AG09309 (cell line): ENCODE data around the gene EYS.

Source experiments
- DNase-seq: peaks from one replicate; pipeline ENCODE4 v3.0.0-alpha.2; 2010; ENCODE audit warnings: low read depth
- H3K4me3 ChIP-seq: 2 replicates; pipeline ENCODE4 v1.5.1; 2011; ENCODE audit warnings: mild to moderate bottlenecking, low read depth, low read length, moderate library complexity; ENCODE audit not compliant: control insufficient read depth
- TF ChIP-seq, protein P1 (sequence below): IDR thresholded peaks from 2 replicates; pipeline ENCODE4 v1.5.1; 2011; ENCODE audit warnings: mild to moderate bottlenecking, low read depth, low read length, inconsistent platforms; ENCODE audit not compliant: insufficient read depth, control insufficient read depth; ENCODE audit errors: missing control alignments

EYS gene

GRCh38 chr6:64930681-64931080 lies 776.3 kb downstream of the EYS start:
- no peak overlapping the region for H3K4me3 ChIP-seq
- DNase-seq, result no peak
- TF ChIP-seq, protein P1, sequence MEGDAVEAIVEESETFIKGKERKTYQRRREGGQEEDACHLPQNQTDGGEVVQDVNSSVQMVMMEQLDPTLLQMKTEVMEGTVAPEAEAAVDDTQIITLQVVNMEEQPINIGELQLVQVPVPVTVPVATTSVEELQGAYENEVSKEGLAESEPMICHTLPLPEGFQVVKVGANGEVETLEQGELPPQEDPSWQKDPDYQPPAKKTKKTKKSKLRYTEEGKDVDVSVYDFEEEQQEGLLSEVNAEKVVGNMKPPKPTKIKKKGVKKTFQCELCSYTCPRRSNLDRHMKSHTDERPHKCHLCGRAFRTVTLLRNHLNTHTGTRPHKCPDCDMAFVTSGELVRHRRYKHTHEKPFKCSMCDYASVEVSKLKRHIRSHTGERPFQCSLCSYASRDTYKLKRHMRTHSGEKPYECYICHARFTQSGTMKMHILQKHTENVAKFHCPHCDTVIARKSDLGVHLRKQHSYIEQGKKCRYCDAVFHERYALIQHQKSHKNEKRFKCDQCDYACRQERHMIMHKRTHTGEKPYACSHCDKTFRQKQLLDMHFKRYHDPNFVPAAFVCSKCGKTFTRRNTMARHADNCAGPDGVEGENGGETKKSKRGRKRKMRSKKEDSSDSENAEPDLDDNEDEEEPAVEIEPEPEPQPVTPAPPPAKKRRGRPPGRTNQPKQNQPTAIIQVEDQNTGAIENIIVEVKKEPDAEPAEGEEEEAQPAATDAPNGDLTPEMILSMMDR, result no peak

GRCh38 chr6:64926051-64926450 lies 781.0 kb downstream of the EYS start:
- DNase-seq, result no peak
- no peak overlapping the region for H3K4me3 ChIP-seq
- TF ChIP-seq, protein P1, result no peak

DNA sequence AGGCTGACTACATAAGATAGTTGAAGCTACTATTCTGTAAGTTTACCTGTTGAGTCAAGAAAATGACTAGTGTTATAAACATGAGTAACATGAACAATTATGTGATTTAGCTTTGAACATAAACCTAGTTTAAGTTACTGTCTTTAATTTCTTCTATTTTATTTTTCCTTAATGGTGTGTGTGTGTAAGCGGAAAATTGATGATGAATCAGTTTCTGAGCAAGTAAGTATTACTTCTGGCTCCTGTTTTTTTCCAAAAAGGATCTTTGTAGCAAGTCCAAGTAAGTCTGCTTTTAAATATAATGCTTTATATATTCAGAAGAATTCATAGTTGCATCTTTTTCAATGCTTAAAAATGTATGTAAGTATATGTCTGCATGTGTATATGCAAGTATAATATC lies 786.8 kb downstream of the EYS start:
- no peak overlapping the region for H3K4me3 ChIP-seq
- TF ChIP-seq, protein P1, result no peak
- no peak for DNase-seq

DNA sequence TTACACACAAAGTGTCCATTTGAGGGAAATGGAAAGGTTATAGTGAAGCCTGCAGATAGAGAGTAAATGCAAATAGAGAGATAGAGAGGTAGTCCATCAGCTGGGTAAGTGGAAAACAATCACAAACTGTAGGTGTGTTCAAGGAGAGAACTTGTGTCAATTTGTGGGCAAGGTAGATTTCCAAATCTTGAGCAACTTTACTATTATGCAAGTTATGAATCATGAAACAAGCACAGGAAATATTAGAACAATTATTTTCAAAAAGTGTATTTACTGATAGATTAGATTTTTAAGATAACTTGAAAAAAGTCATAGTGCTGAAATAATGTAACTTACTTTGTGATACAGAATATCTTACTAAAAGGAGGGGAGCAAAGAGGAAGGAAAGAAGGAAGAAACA lies 792.9 kb downstream of the EYS start:
- TF ChIP-seq, protein P1, result no peak
- DNase-seq, result no peak
- no peak overlapping the region for H3K4me3 ChIP-seq

- no peak for DNase-seq
- H3K4me3 ChIP-seq, result no peak overlapping the region
- TF ChIP-seq, protein P1, result no peak
These were observed 794.1 kb downstream of the EYS start for GRCh38 chr6:64912966-64913365.

- TF ChIP-seq, protein P1, result no peak
- DNase-seq, result no peak
- H3K4me3 ChIP-seq, result no peak overlapping the region
These were observed 798.9 kb downstream of the EYS start for GRCh38 chr6:64908104-64908503.

- no peak for DNase-seq
- no peak overlapping the region for H3K4me3 ChIP-seq
- TF ChIP-seq, protein P1, result no peak
These were observed 802.4 kb downstream of the EYS start for GRCh38 chr6:64904616-64905015.
